GM21390 (cell line): ENCODE results near the gene NRGN.
A peak's percentile ranks its signal among the peaks of the same experiment; 100 is the strongest.
"Not testable (repeated sequence)": the region's sequence is repeated elsewhere in the genome, so short reads cannot be mapped to it uniquely, and the experiment has no call there.

ENCODE experiments used
- ATAC-seq: cut with Tn5 transposase; IDR thresholded peaks from one replicate; pipeline ENCODE4 v1.9.1; 2021; ENCODE audit not compliant: unreplicated experiment

NRGN gene

DNA sequence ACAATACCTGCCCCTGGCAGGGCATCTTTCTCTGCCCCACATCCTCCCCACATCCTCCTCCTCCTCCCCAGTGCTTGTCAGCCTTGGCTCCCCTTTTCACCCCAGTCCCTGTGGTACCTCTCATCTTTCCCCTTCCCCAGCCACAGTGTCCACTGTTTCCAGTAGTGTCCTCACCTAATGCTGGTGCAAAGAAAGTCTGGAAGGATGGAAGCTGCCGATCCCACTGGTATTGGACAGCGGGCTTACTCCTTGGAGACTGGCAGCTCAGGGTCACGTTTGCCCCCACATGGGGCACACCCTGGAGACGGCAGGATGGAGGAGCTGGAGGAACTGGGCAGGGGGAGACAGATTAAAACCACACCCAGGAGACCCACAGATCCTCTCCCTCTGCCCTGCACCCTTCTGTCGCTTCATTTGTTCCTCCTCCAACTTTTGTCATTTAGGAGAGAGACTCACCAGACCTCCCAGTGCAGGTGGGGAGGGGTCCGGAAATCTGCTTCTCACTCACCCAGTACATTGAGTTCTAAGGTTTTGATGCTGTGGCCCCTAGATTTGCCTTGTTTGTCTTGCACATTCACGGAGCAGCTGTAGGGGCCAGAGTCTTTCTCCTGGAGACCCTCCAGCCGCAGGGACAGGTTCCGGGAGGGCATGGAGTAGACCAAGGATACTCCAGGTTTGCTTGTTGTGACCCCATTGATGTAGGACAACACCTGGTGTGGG is 16.5 kb downstream of the NRGN start:
- no peak for ATAC-seq

DNA sequence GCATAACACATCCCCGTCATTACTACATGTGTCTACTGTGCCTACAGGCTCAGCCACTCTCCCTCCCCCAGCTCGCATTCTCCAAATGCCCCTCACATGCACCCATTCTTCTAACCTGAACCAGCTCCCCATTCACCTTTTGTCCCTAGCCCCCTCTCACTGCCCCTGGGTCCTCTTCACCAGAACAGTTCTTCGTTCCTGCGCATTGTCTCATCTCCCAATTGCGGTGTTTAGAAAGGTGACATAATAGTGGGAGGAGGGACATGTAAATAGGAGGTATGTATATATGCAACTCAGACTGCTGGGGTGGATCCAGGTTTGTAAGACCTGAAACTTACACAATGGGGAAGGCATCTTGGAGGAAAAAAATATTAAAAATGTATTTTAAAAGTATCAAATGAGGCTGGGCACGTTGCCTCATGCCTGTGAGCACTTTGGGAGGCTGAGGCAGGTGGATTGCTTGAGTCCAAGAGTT is 17.0 kb downstream of the NRGN start:
- ATAC-seq = no peak

DNA sequence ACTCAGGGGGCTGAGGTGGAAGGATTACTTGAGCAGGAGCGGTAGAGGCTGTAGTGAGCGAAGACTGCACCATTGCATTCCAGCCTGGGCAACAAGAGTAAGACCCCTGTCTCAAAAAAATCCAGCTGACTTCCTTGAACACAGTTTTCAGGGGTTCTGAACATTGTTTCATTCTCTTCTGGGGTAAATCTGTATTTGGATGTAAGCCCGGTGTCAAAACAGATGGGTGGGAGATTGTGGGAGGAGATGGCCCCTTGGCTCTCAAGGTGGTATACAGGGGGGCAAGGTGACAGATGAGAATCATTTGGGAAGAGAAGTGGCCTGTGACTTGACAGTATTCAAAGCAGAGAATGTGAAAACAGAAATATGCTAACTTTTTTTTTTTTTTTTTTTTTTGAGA is 17.6 kb downstream of the NRGN start:
- ATAC-seq = no peak

DNA sequence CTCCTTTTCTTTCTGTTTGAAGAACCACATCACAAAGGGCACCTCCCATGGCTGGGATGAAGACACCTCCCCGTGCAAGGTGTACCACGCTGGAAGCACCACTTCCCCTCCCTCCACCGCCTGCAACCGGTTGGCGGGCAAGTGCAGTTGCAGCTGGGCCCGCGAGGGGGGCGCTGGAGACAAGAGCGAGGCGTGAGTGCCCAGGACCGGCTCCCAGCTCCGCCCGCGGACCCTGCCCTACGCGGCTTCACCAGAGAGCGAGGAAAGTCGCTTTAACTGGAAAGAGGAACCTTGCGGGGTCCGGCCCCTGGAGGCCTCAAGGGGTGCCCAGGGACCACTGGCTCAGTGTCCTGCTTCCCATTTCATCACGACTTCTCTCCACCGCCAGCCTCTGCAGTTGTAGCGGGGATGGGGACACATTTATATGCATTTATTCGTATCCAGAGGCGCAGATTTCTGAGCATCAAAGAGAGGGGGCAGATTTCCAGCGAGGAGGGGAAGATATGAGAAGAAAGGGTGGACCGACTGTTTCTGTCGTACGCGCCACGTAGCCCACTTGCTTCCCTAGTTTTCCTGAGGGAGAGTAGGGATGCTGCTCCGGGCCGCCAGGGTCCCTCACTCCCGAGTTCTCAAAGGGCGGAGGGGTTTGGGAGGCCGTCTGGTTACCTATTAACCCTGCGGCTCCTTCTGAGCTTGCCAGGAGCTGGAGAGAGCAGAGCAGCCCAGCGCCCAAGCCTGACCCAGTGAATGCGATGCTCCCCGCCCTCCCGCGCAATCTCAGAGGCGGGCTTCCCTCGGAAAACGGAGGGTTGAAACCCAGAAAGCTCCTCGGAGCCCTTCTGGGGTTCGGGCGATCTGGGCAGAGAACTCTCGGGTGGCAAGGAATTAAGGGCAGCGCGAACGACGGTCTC is 18.9 kb downstream of the NRGN start:
- ATAC-seq = peak; percentile 45

DNA sequence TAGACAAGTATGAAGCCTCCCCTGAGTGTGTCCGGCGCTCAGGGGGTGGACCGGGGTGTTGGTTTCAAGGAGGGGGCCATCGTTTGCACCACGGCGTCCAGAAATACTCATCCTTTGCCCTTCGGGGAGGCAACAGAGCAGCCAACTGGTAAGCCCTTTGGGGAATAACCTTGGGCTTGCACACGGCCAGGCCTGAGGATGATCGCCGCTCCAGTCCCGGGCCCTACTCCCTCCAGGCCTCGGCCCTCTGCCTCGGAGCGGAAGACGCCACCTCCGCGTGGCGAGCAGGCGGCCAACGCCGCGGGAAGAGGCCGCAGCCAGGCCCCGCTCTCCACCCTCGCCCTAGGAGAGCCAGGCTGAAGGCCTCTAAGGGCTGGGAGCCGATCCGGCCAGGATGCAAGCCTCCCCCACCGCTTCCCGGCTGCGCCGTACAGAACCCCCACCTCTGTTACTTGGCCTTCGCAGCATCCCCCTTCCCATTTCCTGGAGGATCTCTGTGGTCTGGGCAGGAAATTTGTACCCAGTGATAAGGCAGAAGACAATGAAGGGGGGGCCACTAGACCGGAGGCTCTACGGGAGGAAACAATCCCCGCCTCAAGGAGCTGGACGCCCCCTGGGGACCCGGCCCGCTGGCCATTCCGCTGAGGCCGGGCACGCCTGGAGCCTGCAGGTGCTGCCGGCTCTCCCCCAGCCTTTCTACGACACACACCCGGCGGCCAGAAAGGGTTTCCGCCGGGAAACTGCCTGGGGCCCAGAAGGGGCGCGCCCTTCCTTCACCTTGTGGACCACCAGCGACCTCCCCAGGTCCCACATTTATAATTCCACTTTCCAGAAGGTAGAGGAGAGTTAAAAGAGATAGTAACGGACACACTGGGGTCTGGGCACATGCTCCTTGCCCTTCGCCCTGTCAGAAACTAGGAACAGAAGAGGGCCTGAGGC is 19.8 kb downstream of the NRGN start:
- ATAC-seq = no peak

DNA sequence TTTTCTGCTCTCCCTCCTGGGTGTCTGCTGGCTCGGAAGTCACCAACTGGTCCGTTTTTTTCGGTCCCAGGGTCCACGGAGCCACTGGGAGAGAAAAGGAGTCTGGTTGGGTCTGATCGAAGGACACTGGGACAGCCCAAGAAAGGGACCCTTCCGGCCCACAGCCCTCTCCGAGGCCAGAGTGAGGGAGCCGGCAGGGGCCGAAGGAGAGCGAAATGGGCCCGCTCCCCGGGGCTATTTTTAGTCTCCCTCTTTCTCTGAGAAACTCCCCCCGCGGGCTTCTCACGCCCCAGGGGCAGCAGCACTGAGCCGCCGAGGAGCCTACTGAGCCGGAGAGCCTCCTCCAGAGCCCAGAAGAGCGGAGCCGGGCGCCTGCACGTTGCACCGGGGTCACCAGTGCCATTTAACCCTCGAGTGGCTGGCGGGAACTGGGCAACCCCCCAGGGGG is 20.5 kb downstream of the NRGN start:
- ATAC-seq = peak; percentile 25

DNA sequence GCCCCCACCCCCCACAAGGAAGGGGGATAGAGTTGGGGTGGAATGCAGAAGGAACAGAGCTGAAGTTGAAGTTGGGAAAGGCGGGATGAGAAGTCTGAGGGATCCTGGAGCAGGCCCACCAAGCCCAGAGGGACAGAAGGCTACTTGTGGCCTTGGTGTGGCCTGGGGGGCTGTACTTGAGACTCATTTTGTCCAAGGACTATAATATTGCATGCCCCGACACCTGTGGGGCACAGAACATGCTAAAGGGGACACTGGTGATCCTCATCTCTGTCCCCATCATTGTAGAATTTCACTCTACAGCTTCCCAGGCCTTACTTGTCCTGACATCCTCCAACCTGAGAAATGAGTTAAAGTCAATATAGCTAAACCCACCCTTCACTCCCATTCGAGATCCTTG is 21.1 kb downstream of the NRGN start:
- no peak for ATAC-seq

DNA sequence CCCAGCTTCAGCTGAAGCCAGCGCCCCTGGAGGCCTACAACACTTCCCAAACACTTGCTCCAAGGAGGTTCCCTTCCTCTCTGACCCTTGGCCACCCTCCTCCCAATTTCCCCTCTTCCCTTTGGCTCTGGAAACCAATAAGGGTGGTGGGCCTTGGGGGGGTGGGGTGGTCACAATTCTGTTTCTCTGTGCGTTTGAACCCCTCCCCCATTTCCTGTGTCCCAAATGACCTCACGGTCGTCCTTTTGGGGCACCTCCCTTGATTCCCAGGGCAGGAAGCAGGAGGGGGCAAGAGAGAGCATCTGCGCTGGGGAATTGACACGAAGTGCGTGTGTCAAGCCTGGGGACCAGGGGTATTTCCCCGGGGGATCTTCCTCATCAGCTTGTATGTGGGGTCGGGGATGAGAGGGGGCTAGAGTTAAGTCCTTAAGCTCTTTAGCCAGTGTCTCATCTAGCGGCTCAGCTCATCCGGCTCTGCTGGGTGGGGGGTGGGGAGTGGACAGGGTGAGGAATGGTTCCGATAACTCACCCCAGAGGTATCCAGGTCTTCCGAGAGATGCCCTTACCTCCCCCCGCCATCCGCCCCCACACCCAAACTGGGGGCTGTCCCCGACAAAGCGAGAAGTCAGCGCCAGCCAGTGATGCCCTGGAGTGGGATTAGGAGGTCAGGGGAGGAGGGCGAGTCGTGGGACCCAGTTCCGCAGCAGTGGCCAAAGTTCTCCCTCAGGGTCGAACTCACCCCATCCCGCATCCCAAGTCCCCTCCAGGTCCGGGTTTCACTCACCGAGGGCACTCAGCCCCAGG is 21.8 kb downstream of the NRGN start:
- ATAC-seq = no peak

DNA sequence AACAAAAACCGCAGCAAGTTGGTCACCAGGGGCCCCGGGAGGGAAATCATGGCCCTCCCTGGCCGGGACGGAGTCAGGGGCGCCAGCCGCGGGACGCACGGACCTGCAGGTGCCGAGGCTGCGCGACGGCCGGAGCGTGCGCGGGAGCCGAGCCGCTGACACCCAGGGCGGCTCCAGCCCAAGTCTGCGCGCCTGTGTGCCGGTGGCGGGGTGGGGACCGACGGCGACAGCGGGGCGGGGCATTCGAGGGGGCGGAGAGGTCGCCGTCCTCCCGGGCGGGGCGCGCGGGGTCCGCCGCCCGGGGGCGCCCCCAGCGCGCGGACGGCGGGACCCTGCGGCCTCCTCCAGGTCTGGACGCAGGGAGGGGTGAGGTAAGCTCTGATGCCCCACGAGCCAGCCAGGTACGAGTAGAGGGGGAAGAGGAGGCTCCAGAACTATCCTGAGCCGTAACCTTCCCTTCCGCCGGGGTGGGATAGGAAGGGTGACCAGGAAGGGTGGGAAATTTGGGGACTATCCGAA is 22.4 kb downstream of the NRGN start, which contains the start of gene ESAM:
Gene ESAM, minus strand, starts transcription at position 186 of the 519 bp plus-strand sequence. Its CDS starts 136 bp downstream, at position 50.
- ATAC-seq = peak; percentile 58

DNA sequence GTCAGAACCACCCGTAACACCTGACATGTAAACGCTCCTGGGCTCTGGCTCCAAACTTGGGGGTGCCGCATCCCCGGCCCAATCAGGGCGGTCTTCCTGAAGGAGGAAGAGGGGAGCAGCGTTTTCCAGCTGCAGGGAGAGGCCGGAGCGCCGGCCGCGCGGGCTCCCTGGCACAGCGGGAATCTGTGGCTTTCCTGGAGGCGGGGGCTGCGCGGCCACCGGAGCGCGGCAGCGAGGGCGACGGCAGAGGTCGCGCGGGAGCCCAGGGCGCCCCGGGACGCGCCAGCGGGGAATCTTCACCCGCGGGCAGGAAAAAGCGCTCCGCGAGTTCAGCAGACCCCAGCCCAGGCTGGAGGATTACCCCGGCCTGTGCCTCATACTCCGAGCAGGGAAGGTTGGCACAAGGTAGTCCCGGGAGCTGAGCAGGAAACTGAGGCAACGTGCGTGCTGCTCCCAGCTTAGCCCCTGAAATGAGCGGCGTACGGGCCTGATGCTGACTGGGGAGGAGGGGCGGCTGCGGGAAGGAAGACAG is 22.9 kb downstream of the NRGN start:
- ATAC-seq = peak; percentile 8

DNA sequence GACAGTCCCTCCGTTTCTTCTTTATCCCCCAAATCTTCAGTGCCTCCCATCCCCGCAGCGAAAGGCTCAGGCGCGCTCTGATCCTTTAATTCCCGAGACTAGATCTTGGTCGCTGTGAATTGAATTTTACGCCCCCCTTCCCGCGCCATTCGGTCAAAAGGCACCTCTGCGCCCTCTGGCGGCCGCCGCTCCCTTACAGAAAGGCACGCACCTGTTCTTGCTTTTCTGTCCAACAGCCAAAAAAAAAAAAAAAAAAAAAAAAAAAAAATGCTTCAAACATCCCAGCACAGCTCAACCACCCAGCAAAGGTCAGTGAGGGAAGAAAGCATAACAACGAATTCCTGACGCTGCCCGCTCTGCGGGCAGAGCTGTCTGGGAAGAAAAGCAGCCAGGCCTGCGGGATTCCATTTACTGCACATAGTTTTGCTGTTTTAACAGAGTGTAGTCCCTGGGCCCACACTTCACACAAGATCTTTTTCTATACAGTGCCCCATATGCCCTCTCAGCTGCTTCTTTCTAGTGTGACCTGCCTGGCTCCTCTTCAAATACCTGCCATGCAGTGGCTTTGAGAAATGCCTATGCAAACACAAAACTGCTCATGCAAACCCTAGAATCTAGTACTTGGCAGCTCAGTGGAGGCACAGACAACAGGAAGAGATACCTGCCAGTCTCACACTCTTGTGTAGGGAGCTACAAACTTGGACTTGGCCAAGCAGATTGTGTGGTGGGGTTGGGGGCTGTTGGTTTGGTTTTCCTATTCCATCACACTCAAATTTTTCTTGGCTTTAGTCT is 23.6 kb downstream of the NRGN start:
- peak; percentile 16 for ATAC-seq

DNA sequence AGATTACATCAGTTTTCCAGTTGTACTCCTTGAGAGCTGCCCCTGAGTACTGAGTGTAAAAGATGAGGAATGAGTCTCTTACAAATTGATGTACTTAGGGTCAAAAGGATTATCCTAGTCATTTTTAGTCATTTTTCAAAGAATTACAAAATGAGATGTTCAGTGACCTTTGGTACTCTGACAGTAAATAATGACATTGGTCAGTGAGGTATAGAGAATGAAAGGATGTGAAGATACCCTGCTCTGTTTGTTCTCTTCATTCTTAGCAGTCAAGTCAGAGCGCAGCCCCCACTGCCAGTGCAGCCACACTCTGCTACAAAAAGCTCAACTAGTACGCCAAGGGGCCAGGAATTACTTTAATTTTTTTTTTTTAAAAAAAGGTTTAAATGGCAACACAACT is 26.4 kb downstream of the NRGN start:
- ATAC-seq = no peak

DNA sequence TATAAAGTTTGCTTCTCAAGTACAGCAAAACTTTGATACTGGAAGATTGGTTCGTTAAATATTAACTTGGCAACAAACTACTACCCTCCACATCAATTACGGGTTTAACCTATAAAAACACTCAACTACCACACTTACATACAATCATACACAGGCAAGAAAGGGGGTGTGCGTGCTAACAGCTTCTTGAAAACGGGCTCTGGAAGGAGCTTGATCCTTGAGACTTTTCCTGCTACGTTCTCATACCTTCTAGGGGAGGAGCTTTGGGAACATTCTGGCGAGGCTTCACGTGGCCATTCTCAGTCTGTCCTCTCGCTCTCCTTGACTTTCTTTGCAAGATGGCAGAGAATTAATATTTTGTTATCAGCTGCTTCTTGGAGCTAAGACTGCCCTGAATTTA is 29.2 kb downstream of the NRGN start:
- ATAC-seq = no peak

DNA sequence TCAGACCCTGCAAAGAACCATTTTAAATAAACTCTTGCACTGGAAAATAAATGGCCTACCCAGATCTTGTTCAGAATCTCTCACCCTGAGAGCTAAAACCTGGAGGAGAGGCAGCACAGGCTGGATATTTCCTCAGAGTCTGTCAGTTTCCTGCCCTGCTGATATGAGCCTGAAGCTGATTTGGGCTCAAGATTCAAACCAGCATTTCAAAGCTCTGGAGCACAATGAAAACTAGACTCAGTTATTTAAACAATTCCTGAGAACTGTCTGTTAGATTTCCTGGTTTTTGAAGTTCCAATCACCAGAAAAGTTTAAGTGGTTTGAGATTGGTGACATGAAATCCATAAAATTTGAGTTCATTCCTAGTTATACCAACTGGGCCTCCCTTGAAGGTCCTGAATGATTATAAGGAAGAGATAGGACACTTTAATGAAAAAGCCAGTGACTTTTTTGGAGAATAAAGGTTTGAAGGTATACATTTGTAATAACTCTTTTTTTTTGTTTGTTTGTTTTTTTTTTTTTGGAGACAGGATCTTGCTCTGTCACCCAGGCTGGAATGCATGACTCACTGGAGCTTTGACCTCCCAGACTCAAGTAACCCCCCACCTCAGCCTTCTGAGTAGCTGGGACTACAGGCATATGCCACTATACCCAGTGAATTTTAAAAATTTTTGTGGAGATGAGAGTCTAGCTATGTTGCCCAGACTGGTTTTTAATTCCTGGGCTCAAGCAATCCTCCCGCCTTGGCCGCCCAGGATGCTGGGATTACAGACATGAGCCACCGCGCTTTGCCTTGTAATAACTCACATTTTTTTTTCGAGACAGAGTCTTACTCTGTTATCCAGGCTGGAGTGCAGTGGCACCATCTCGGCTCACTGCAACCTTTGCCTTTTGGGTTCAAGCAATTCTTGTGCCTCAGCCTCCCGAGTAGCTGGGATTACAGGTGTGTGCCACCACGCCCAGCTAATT is 30.3 kb downstream of the NRGN start:
- no peak for ATAC-seq

DNA sequence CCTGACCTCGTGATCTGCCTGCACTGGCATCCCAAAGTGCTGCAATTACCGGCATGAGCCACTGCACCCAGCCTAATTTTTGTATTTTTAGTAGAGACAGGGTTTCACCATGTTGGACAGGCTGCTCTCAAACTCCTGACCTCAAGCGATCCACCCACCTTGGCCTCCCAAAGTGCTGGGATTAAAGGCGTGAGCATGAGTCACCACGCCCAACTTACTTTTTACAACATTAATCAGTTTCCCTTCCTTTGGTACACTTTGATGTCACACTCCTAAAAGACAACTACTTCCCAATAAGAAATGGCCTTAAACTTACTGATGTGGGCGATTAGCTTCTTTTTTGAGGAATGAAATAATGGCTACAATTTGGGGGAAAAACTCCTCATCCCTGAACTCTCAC is 31.2 kb downstream of the NRGN start:
- ATAC-seq = not testable (repeated sequence)

DNA sequence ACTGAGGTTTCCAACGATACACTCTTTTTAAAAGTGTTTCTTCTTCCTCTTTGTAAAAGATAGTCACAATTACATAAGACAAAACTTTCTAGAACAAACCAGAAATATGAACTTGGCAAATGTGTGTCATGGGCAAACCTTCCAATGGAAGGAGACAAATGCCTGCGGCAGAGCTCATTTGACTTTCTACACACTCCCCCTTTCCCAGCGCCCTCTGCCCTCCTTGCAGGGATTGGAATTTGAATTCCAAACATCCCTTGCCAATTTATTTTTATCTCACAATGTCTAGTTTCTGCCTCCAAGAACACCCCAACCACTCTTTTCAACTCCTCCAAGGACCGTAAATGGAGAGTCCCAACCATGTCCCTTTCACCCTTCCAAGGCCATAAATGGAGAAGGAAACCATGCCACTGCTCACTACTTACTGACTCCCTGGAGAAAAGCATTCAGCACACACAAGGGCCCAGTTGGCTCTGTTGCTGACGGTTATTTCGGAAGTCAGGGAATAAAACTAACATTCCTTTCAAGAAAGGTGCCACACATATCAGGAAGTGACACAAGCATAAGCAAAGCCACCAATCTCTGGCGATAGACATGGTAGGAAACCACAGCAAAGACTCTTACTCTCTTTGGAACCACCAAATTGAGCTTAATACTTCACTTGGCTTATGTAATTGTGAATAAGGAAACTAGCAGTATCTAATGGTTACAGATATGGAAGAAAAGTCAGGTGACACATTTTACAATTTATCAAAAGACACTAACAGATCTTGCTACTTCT is 37.3 kb downstream of the NRGN start:
- no peak for ATAC-seq

DNA sequence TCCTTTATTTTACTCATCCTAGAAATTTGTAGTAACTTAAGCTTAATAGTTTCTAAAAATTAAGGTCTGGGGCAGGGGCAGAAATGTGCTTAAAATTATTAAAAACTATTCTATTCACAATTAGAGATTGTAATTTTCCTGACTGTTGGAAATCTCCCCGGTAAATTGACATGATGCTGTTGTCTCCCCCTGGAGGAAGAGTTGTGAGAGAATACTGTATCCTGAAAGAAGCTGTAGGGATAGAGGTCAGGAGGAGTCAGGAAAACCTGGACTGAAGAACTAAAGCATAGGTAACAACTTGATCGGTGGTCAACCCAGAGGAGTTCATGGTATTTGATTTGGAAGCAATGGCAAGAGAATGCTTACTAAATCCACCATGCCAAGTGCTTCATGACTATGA is 38.5 kb downstream of the NRGN start:
- ATAC-seq = no peak
